SK-N-MC (cell line): ENCODE results near the gene DCDC2B.

Experiments used
- EZH2 ChIP-seq: fragments of 200-600 bp; sonication (generic); IDR thresholded peaks from one replicate; pipeline ENCODE4 v1.6.1; 2017; ENCODE audit warnings: antibody characterized with exemption
- FOXP2 ChIP-seq: optimal IDR thresholded peaks from 2 replicates; pipeline ENCODE3; 2011; ENCODE audit warnings: mild to moderate bottlenecking, moderate library complexity; ENCODE audit not compliant: insufficient read depth; ENCODE audit errors: extremely low read length, control extremely low read depth
- POLR2AphosphoS5 ChIP-seq: IDR thresholded peaks from 2 replicates; pipeline ENCODE4 v1.6.1; 2012; ENCODE audit warnings: mild to moderate bottlenecking, low read depth, low read length, borderline replicate concordance

DNA sequence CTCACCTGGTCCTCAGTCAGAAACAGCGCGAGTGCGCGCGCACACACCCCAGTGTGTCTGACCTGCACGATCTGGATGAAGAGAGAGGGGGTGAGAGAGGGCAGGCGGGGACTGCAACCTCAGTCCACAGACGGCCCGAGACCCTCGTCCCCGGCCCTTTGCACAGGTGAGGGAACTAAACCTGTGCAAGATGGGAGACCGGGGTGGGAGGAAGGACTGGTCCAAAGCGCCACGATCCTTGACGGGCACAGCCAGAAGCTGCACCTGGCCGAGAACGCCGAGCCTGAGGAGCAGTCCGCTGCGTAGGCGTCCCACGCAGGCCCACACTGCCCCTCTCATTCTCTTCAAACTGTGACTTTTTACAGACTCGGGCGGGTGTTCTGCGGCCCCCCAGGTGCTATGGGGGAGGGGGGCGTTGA, 3.9 kb upstream of the DCDC2B start:
- no peak for TF ChIP-seq POLR2AphosphoS5
- TF ChIP-seq FOXP2, result no peak
- no peak for TF ChIP-seq EZH2
